Glomerular visceral epithelial cell (primary cell): ENCODE data around the gene NBDY.
"Not testable (repeated sequence)": the region's sequence is repeated elsewhere in the genome, so short reads cannot be mapped to it uniquely, and the experiment has no call there.

Source experiments
- DNase-seq: peaks from one replicate; pipeline ENCODE4 v3.0.0-alpha.2; 2016; ENCODE audit errors: extremely low spot score

NBDY gene

DNA sequence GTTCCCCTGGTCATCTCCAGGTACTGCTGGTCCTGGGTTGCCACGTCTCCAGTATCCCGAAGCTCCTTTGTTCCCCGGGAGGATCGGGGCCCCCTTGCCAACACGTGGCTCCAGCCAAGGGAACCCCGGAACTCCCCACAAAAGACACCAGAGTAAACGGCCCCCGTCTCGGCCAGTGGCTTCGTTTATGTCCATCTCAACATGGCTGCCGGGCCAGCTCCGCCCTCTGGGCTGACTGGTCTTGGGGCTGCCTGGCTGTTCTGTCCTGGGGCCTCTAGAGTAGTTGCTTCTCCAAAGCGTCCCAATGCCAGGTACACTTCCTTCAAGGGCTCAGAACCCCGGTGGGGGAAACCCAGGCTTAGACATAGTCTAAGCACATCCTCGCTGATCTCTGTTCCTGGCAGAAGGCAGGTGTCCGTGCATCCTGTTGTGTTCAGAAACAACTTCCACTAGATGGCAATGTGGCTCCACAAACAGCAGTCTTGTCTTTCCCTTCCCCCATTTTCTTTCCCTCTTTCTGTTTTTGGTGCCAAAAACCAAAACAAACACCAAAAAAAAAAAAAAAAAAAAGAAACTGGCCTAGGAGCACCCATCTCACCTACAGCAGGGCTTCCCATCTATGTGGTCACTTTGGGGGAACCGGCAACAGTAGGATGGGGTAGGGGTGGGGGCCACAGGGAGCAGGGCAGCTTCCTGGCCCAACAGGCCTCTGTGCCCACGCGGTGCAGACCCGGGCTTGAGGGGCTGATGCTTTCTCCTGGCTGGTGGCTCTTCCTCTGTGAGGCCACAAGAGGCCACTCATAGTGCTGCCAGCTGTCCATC is 35.3 kb downstream of the NBDY start:
- DNase-seq: peak; percentile 28

DNA sequence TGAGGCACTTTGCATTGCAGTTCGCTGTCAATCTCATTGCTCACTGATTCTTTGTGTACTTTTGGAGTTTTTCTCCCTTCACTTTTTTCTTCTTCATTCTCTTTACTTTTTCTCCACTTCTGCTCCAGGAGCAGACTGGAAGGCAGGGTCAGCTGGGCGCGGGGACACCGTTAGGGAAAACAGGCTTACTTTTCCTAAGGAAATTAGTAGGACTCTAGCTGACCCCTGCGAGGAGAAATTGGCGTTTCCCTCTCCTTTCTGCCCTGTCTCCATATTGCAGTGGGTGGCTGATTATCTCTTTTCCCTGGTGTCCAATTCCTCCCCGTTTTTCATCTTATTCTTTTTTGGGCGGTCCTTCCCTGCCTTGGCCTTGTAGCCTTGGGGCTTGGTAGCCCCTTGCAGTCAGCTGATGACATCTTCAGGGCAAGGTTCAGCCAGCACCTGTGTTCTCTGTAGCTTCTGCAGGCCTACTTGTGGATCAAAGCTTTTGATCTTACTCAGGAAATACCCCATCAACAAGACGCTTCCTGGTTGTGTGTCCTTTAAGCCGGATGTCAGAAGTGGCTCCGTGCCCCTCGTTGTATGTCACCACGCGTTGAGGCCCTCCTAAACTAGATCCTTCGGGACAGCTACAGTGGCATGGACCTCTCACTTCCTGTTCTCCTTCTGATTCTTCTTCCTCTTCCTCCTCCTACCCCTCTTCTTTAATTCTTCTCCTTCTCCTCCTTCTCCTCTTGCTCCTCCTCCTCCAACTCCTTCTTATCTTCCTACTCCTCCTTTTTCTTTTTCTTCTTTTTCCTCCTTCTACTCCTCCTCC is 36.1 kb downstream of the NBDY start:
- no peak for DNase-seq

DNA sequence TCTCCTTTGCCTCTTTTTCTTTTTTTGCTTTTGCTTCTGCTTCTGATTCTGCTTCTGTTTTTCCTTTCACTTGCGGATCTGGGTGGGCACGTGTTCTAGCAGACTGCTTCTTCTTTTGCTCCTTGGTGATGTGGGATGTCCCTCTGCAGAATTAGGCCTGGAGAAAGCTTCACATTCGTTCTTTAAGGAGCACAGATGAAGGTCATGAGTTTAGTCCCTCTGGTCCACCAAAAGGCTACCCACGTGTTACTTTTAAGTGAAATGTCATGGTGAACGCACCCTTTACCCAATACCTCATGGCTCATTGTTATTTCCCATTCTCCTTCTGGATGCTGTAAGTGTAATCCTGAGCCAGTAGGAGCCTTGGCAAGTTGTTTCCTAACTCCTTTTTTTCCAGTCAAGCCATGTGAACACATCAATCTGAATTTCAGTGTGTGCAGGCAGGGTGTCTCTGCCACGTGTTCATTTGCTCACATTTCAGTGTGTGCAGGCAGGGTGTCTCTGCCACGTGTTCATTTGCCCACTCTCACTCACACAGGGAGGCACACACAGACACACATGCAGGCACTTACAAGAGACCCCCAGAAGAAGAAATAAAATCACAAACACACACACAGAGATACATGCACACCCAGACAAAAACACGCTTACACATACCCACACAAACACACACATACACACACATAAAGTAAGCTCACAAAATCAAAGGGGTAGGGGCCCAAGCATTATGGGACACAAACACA is 36.9 kb downstream of the NBDY start:
- no peak for DNase-seq

DNA sequence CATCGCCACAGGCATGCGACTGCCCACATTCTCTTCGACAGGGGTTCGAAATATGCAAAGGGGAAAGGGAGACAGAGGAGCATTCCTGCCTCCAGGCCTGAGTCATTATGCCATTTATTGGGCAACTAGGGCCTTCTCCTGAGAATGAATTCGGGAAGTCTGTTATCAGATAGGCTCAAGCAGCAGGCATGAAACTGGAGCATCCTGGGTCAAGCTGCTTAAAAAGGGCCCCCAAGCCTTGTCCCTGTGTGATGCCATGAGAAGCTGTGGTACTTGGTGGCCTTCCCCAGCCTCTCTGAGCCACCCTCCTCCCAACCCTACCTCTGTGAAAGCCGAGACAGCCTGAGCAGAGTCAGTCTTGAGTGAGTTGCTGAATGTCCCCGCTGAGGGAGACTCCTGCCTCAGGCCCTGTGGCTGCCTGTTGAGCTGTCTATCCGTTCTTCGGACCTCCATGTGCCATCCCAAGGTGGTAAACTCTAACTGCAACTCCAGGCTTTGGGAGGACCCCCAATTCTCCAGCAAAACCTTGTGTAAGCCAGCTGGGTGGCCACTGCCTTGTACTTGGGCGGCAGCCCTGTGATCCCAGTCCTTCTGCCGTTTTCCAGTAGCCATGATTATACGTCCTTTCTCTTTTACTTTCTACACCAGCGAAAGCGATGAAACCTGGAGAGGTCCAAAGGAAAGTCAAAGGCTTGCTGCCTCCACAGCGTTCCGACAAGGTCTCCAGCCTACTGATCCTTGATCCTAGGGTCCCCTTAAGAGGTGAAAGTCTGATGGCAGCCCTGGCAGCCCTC is 37.7 kb downstream of the NBDY start:
- no peak for DNase-seq

DNA sequence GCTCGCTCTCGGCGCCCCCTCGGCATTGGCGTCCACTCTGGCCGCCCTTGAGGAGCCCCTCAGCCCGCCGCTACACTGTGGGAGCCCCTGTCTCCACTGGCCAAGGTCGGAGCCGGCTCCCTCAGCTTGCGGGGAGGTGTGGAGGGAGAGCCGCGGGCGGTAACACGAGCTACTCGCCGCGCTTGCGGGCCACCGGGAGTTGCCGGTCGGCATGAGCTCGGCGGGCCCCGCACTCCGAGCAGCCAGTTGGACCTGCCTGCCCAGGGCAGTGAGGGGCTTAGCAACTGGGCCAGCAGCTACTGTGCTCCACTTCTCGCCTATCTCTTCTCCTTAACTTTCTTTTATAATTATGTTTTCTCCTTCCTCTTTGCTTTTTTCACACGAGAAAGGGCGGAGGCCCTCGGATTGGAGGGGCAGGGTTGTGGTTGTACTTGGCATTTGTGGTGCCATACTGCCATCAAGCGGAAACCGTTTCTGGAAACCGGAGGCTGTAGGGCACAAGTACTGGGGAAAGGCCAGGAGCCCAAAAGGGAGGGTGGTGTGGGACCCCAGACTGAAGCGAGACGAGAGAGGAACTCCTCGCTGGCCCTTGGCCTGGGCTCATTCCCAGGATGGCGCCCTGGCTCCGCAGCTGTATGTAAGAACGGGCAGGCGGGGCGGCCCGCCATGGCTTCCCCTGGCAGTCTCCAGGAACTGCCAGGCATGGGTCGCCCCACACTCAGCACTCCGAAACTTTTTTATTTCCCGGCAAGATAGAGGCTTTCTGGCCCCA is 38.5 kb downstream of the NBDY start:
- not testable (repeated sequence) for DNase-seq

DNA sequence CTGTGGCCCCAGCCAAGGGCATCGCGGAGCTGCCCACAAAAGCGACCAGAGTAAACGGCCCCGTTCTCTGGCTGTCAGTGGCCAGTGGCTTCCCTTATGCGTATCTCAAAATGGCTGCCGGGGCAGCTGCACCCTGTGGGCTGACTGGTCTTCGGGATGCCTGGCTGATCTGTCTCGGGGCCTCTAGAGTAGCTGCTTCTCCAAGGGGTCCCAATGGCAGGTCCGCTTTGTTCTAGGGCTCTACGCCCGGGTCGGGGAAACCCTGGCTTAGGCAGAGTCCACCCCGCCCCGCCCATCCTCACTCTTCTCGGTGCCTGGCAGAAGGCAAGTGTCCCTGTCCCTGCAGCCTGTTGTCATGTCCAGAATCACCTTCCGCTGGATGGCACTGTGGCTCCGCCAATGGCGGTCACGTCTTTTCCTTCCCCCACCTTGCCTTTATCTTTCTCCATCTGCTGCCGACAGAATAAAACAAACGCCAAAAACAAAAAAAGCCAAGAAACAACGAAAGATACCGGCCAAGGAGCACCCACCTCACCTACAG is 39.1 kb downstream of the NBDY start:
- DNase-seq: not testable (repeated sequence)

DNA sequence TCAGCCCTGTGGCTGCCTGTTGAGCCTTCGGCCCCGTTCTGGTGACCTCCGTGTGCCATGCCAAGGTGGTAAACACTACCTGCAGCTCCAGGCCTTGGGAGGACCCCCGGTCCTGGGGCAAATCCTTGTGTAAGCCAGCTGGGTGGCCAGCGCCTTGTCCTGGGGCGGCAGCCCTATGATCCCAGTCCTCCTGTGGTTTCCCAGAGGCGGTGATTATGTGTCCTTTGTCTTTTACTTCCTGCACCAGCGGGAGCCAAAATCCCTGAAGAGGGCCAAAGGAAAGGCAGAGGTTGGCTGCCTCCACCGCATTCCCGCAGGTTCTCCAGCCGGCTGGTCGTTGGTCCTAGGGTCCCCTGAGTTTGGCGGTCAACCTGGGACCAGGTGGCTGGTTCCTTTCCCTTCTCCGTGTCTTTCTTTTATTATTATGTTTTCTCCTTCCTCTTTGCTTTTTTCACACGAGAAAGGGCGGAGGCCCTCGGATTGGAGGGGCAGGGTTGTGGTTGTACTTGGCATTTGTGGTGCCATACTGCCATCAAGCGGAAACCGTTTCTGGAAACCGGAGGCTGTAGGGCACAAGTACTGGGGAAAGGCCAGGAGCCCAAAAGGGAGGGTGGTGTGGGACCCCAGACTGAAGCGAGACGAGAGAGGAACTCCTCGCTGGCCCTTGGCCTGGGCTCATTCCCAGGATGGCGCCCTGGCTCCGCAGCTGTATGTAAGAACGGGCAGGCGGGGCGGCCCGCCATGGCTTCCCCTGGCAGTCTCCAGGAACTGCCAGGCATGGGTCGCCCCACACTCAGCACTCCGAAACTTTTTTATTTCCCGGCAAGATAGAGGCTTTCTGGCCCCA is 43.9 kb downstream of the NBDY start:
- not testable (repeated sequence) for DNase-seq

DNA sequence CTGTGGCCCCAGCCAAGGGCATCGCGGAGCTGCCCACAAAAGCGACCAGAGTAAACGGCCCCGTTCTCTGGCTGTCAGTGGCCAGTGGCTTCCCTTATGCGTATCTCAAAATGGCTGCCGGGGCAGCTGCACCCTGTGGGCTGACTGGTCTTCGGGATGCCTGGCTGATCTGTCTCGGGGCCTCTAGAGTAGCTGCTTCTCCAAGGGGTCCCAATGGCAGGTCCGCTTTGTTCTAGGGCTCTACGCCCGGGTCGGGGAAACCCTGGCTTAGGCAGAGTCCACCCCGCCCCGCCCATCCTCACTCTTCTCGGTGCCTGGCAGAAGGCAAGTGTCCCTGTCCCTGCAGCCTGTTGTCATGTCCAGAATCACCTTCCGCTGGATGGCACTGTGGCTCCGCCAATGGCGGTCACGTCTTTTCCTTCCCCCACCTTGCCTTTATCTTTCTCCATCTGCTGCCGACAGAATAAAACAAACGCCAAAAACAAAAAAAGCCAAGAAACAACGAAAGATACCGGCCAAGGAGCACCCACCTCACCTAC is 44.5 kb downstream of the NBDY start:
- not testable (repeated sequence) for DNase-seq

DNA sequence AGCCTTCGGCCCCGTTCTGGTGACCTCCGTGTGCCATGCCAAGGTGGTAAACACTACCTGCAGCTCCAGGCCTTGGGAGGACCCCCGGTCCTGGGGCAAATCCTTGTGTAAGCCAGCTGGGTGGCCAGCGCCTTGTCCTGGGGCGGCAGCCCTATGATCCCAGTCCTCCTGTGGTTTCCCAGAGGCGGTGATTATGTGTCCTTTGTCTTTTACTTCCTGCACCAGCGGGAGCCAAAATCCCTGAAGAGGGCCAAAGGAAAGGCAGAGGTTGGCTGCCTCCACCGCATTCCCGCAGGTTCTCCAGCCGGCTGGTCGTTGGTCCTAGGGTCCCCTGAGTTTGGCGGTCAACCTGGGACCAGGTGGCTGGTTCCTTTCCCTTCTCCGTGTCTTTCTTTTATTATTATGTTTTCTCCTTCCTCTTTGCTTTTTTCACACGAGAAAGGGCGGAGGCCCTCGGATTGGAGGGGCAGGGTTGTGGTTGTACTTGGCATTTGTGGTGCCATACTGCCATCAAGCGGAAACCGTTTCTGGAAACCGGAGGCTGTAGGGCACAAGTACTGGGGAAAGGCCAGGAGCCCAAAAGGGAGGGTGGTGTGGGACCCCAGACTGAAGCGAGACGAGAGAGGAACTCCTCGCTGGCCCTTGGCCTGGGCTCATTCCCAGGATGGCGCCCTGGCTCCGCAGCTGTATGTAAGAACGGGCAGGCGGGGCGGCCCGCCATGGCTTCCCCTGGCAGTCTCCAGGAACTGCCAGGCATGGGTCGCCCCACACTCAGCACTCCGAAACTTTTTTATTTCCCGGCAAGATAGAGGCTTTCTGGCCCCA is 49.3 kb downstream of the NBDY start:
- DNase-seq: not testable (repeated sequence)

DNA sequence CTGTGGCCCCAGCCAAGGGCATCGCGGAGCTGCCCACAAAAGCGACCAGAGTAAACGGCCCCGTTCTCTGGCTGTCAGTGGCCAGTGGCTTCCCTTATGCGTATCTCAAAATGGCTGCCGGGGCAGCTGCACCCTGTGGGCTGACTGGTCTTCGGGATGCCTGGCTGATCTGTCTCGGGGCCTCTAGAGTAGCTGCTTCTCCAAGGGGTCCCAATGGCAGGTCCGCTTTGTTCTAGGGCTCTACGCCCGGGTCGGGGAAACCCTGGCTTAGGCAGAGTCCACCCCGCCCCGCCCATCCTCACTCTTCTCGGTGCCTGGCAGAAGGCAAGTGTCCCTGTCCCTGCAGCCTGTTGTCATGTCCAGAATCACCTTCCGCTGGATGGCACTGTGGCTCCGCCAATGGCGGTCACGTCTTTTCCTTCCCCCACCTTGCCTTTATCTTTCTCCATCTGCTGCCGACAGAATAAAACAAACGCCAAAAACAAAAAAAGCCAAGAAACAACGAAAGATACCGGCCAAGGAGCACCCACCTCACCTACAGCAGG is 50.0 kb downstream of the NBDY start:
- not testable (repeated sequence) for DNase-seq

DNA sequence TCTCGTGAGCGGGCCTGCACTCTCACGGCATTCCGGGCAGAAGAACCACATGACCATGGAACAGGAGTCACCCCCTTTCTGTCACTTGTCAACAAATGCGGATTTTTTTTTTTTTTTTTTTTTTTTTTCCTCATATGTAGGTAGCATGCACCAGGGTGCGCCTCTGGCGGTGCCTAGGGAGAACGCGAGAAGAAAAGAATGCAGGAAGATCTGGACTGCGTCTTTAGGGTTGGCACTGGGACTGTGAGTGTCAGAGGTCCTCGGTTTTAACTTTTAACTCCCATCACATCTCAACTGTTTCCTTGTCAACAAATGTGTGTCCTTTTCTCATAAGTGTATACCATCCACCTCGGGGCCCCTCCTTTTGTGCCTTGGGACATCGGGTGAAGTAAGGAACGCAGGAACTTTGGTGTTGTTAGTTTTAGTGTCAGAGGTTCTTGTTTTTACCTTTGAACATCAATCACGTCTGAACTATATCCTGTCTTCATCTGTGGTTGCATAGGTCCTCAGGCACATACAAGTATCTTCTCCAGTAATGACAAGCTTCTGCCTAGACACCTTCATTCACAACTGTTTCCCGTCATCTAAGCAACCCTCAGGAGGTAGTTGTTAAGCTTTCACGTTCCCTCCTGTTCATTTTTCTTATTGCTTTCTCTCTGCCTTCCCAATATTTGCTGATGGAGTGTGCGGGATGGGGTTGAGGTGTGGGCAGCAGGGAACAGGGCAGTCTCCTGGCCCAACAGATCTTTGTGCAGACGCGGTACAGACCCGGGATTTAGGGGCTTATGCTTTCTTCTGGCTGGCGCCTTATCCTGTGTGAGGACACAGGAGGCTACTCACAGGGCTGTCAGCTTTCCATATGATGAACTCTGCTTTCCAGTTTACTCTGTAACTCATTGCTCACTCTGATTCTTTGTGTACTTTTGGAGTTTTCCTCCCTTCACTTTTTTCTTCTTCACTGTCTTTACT is 51.9 kb downstream of the NBDY start:
- DNase-seq: not testable (repeated sequence)

DNA sequence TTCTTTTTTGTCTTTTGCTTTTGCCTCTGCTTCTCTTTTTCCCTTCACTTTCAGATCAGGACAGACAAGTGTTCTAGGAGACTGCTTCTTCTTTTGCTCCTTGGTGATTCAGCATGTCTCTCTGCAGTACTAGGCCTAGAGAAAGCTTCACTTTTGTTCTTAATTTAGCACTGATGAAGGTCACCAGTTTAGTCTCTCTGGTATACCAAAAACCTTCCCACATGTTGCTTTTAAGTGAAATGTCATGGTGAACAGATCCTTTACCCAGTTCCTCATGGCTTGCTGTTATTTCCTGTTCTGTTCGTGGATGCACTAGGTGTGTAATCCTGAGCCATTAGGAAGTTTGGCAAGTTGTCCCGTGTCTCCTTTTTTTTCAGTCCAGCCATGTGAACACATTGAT is 53.3 kb downstream of the NBDY start:
- no peak for DNase-seq

DNA sequence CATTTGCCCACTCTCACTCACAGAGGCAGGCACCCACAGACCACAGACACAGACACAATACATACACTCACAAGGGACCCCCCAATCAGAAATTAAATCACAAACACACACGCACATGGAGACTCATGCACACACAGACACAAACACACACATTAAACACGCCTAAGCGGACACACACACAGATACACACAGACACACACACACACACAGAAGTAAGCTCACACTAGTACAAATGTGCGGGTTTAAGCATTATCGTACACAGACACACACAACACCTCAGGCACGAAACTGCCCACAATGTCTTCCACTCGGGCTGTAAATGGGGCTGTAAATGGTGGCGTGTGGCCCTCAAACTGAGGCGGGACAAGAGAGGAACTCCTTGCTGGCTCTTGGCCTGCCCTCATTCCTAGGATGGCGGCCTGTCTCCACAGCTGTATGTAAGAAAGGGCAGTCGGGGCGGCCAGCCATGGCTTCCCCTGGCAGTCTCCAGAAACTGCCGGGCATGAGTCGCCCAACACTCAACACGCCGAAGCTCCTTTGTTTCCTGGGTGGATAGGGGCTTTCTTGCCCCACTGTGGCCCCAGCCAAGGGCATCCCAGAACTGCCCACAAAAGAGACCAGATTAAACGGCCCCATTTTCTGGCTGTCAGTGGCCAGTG is 53.9 kb downstream of the NBDY start:
- no peak for DNase-seq

DNA sequence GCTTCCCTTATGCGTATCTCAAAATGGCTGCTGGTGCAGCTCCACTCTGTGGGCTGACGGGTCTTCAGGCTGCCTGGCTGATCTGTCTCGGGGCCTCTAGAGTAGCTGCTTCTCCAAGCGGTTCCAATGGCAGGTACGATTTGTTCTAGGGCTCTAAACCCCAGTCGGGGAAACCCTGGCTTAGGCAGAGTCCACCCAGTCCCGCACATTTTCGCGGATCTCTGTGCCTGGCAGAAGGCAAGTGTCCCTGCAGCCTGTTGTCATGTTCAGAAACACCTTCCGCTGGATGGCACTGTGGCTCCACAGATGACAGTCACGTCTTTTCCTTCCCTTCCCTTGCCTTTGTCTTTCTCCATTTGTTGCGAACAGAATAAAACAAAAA is 54.4 kb downstream of the NBDY start:
- DNase-seq: no peak

DNA sequence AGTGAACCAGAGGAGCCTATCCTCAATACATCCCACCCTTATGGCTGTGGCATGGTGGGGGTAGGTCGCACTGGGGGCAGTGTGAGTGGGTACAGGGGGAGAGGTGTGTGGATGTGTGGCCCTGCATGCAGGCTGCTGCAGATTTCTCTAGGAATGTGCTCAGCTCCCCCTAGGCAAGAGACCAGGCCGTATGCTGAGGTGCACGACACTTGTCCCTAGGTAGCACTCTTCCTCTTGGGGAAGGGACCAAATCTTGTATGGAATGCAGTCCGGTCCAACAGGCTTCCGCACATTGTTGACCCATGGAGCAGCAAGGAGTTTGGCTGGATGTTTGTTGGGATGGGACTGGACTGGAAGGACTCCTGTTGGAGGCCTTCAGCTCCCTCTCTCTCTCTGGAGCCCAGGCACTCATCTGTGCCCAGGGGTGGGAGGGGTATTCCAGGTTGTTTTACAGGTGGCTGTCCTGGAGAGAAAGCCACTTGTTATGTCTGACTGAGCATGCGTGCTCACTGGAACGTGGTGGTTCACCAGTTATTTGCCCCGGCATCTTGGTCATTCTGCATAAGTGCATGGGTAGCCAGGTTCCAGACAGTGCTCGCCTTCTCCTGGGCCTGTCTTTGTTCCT is 55.1 kb downstream of the NBDY start:
- DNase-seq: no peak

DNA sequence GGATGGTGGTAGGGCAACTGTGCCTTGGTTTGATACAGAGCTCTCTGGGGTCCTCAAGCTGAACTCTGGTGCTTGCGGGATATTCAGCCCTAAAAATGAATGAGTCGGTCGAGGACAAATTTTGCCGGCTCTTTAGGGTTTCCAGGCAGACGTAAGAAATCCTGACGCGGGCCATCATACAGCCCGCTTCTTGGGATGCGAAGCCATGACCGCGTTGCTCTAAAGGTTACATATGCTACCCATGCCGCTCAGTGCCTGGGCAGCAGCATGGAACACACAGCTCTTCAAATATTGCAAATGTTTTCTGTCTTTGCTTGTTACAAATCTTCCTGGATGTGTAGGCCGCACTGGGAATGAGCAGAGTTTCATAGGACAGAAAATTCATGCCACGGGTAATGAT is 55.6 kb downstream of the NBDY start:
- DNase-seq: no peak
